Measurements from ENCODE around the gene BUD23. TPM values are rescaled to one million over a fixed set of nuclear protein-coding genes. Genes with fewer than 3 reads are reported as not detected.

Gene BUD23
- total and polyA plus RNA-seq, 2 donors (not counting 1 experiment from before 2014, with no cell fraction given): 62.4 to 63.9 TPM

- CTCF ChIA-PET: no interaction called here
- no peaks in the 10 kb centered on the region for H3K9me3 ChIP-seq (ENCODE audit: control extremely low read depth in 1 of 3, control insufficient read depth in 2 of 3, insufficient read depth in 1 of 3, low read length in 2 of 3)
- H3K4me1 ChIP-seq (ENCODE audit: control insufficient read depth in 2 of 2, insufficient read depth in 2 of 2, low read length in 2 of 2): peaks cover 19 to 25% of the 10 kb centered on the region in 2 donors
- no peaks in the 10 kb centered on the region for H3K27me3 Mint-ChIP-seq
- no peak overlapping the region for H3K9ac ChIP-seq (ENCODE audit: low read length)
- no peaks in the 10 kb centered on the region for H3K9me3 Mint-ChIP-seq (ENCODE audit: insufficient read depth)
- H3K79me2 ChIP-seq (ENCODE audit: control insufficient read depth, insufficient read depth, low read length): peaks cover 57% of the 10 kb centered on the region
- H3K27ac Mint-ChIP-seq: no peak overlapping the region
- H3K36me3 ChIP-seq (replicated peaks in 1 of 2; ENCODE audit: control extremely low read depth in 1 of 2, control insufficient read depth in 1 of 2, extremely low read depth in 1 of 2, insufficient read depth in 2 of 2, low read length in 1 of 2): peaks cover 0 to 10% of the 10 kb centered on the region in 2 experiments
- peaks cover 39% of the 10 kb centered on the region for H4K20me1 ChIP-seq (ENCODE audit: control insufficient read depth, insufficient read depth, low read length, poor library complexity, severe bottlenecking)
- no peaks in the 10 kb centered on the region for H3K27me3 ChIP-seq (replicated peaks in 1 of 4; ENCODE audit: control extremely low read depth in 1 of 4, control insufficient read depth in 3 of 4, insufficient read depth in 4 of 4, low read length in 3 of 4)
- POLR2A ChIA-PET: no interaction called here
- no peak overlapping the region for H3K4me2 ChIP-seq (replicated peaks; ENCODE audit: low read depth, low read length, poor library complexity, severe bottlenecking)
- H3K4me1 Mint-ChIP-seq: peaks cover 30% of the 10 kb centered on the region
- TF ChIP-seq CTCF (IDR thresholded peaks at IDR 0.05) (no peak), EZH2 (IDR thresholded peaks at IDR 0.05; ENCODE audit: borderline replicate concordance, insufficient read depth, low read depth, low read length, poor library complexity, severe bottlenecking) (no peak)
- intact Hi-C loops (cut with micrococcal nuclease): loop anchor here (5.0 to 10.0 kb wide), 3 partner anchors 37 to 1844 kb away; partner anchors contain the start of genes RFC2 and STX1A
- WGBS (ENCODE audit: insufficient coverage): 100% methylated on average over 3 of the region's 7 CpGs
- no peak overlapping the region for H3K4me3 Mint-ChIP-seq
- H3K4me3 ChIP-seq (ENCODE audit: control extremely low read depth in 1 of 5, extremely low read depth in 1 of 5, insufficient read depth in 1 of 5, low read depth in 2 of 5, low read length in 4 of 5): no peak overlapping the region
- no peak for DNase-seq
- ATAC-seq (ENCODE audit: low read depth): no peak
- H3K27ac ChIP-seq (ENCODE audit: low read length in 2 of 2): no peak overlapping the region
- no peak overlapping the region for H2AFZ ChIP-seq (ENCODE audit: insufficient read depth, low read depth, low read length, poor library complexity, severe bottlenecking)
These were observed 2.9 kb upstream of the BUD23 start for GRCh38 chr7:73680501-73680900.

- DNase-seq (no peak), ATAC-seq (ENCODE audit: low read depth) (no peak)
- Histone ChIP-seq H3K4me3 (ENCODE audit: control extremely low read depth in 1 of 5, extremely low read depth in 1 of 5, insufficient read depth in 1 of 5, low read depth in 2 of 5, low read length in 4 of 5) (no peak overlapping the region), H3K9ac (ENCODE audit: low read length) (no peak overlapping the region), H3K79me2 (ENCODE audit: control insufficient read depth, insufficient read depth, low read length) (peaks cover 61% of the 10 kb centered on the region), H3K27me3 (replicated peaks in 1 of 4; ENCODE audit: control extremely low read depth in 1 of 4, control insufficient read depth in 3 of 4, insufficient read depth in 4 of 4, low read length in 3 of 4) (no peaks in the 10 kb centered on the region), H3K36me3 (replicated peaks in 1 of 2; ENCODE audit: control extremely low read depth in 1 of 2, control insufficient read depth in 1 of 2, extremely low read depth in 1 of 2, insufficient read depth in 2 of 2, low read length in 1 of 2) (peaks cover 0 to 10% of the 10 kb centered on the region in 2 experiments), H4K20me1 (ENCODE audit: control insufficient read depth, insufficient read depth, low read length, poor library complexity, severe bottlenecking) (peaks cover 39% of the 10 kb centered on the region), H3K27ac (ENCODE audit: low read length in 2 of 2) (no peak overlapping the region), H3K4me2 (replicated peaks; ENCODE audit: low read depth, low read length, poor library complexity, severe bottlenecking) (peak overlapping the region; percentile 20), H3K9me3 (ENCODE audit: control extremely low read depth in 1 of 3, control insufficient read depth in 2 of 3, insufficient read depth in 1 of 3, low read length in 2 of 3) (no peaks in the 10 kb centered on the region), H2AFZ (ENCODE audit: insufficient read depth, low read depth, low read length, poor library complexity, severe bottlenecking) (no peak overlapping the region), H3K4me1 (ENCODE audit: control insufficient read depth in 2 of 2, insufficient read depth in 2 of 2, low read length in 2 of 2) (peaks cover 19 to 25% of the 10 kb centered on the region in 2 donors)
- Mint-ChIP-seq H3K9me3 (ENCODE audit: insufficient read depth) (no peaks in the 10 kb centered on the region), H3K27me3 (no peaks in the 10 kb centered on the region), H3K4me3 (peak overlapping the region; percentile 52), H3K27ac (peak overlapping the region; percentile 32), H3K4me1 (peaks cover 30% of the 10 kb centered on the region)
- intact Hi-C loops (cut with micrococcal nuclease): loop anchor here (5.0 to 10.0 kb wide), 3 partner anchors 36 to 1844 kb away; partner anchors contain the start of genes RFC2 and STX1A
- POLR2A ChIA-PET: no interaction called here
- WGBS (ENCODE audit: insufficient coverage): 81% methylated on average over 8 of the region's 8 CpGs
- TF ChIP-seq CTCF (IDR thresholded peaks at IDR 0.05): no peak
- no peak for TF ChIP-seq EZH2 (IDR thresholded peaks at IDR 0.05; ENCODE audit: borderline replicate concordance, insufficient read depth, low read depth, low read length, poor library complexity, severe bottlenecking)
- CTCF ChIA-PET: no interaction called here
These were observed 2.4 kb upstream of the BUD23 start for GRCh38 chr7:73681031-73681430.
